HG02840 (cell line): ENCODE data around the gene NDST1.

Experiments
- ATAC-seq: cut with Tn5 transposase; IDR thresholded peaks from one replicate; pipeline ENCODE4 v1.9.1; 2021; ENCODE audit warnings: mild to moderate bottlenecking, moderate library complexity, moderate number of reproducible peaks; ENCODE audit not compliant: unreplicated experiment, low FRiP score

NDST1 gene

GRCh38 chr5:150582241-150583109 lies 74.5 kb downstream of the NDST1 start:
- no peak for ATAC-seq

- no peak for ATAC-seq
These were observed 75.8 kb downstream of the NDST1 start for GRCh38 chr5:150583541-150584225.

GRCh38 chr5:150584556-150585335 lies 76.8 kb downstream of the NDST1 start:
- ATAC-seq, result no peak

- ATAC-seq, result no peak
These were observed 77.9 kb downstream of the NDST1 start for GRCh38 chr5:150585781-150586341.

GRCh38 chr5:150587016-150587415 lies 79.1 kb downstream of the NDST1 start:
- ATAC-seq, result no peak

- ATAC-seq, result no peak
These were observed 80.1 kb downstream of the NDST1 start for GRCh38 chr5:150587856-150588595.

GRCh38 chr5:150588596-150588890 lies 80.6 kb downstream of the NDST1 start:
- no peak for ATAC-seq

GRCh38 chr5:150589862-150590601 lies 82.1 kb downstream of the NDST1 start:
- no peak for ATAC-seq

- no peak for ATAC-seq
These were observed 83.2 kb downstream of the NDST1 start for GRCh38 chr5:150590979-150591695.

GRCh38 chr5:150593593-150593992 lies 85.7 kb downstream of the NDST1 start:
- ATAC-seq, result no peak

- ATAC-seq, result no peak
These were observed 86.1 kb downstream of the NDST1 start for GRCh38 chr5:150593996-150594395.

- no peak for ATAC-seq
These were observed 87.6 kb downstream of the NDST1 start for GRCh38 chr5:150595466-150596031.

- ATAC-seq, result no peak
These were observed 88.4 kb downstream of the NDST1 start for GRCh38 chr5:150596313-150596712.

GRCh38 chr5:150596826-150597225 lies 88.9 kb downstream of the NDST1 start:
- no peak for ATAC-seq

- ATAC-seq, result no peak
These were observed 90.1 kb downstream of the NDST1 start for GRCh38 chr5:150598006-150598405.

GRCh38 chr5:150598821-150599273 lies 90.9 kb downstream of the NDST1 start:
- ATAC-seq, result no peak

- no peak for ATAC-seq
These were observed 91.3 kb downstream of the NDST1 start for GRCh38 chr5:150599281-150599680.

- ATAC-seq, result no peak
These were observed 92.1 kb downstream of the NDST1 start for GRCh38 chr5:150599917-150600511.
